GM23338 (cell line): ENCODE results near the gene BEST1.

Source experiments
- EZH2 ChIP-seq: fragments of 200-600 bp; sonication (generic); IDR thresholded peaks from one replicate; pipeline ENCODE4 v1.8.0; 2017; ENCODE audit warnings: antibody characterized with exemption, mild to moderate bottlenecking, low read depth; ENCODE audit not compliant: unreplicated experiment
- JUNB ChIP-seq: IDR thresholded peaks from one replicate; pipeline ENCODE4 v1.6.1; 2016; ENCODE audit warnings: antibody characterized with exemption; ENCODE audit not compliant: unreplicated experiment
- NANOG ChIP-seq: IDR thresholded peaks from 2 replicates; pipeline ENCODE4 v1.6.1; 2016; ENCODE audit warnings: antibody characterized with exemption, borderline replicate concordance
- TF ChIP-seq, protein P1 (sequence below): IDR thresholded peaks from one replicate; pipeline ENCODE4 v1.6.1; 2018; ENCODE audit warnings: antibody characterized with exemption; ENCODE audit not compliant: unreplicated experiment
- TF ChIP-seq, protein P2 (sequence below), 2 experiments: fragments of 200-600 bp in 1 of 2; sonication (generic) in 1 of 2; conservative IDR thresholded peaks; 2 replicates each; pipeline versions ENCODE4 v1.5.1 to v1.6.1; 2016 to 2017; ENCODE audit warnings: antibody characterized with exemption in 2 of 2, low read depth in 2 of 2, mild to moderate bottlenecking in 2 of 2, moderate library complexity in 1 of 2
- TF ChIP-seq, protein P3 (sequence below): fragments of 250-450 bp; sonication (Bioruptor Pico); IDR thresholded peaks from 2 replicates; pipeline ENCODE4 v1.5.0; 2020; ENCODE audit warnings: mild to moderate bottlenecking, moderate library complexity

DNA sequence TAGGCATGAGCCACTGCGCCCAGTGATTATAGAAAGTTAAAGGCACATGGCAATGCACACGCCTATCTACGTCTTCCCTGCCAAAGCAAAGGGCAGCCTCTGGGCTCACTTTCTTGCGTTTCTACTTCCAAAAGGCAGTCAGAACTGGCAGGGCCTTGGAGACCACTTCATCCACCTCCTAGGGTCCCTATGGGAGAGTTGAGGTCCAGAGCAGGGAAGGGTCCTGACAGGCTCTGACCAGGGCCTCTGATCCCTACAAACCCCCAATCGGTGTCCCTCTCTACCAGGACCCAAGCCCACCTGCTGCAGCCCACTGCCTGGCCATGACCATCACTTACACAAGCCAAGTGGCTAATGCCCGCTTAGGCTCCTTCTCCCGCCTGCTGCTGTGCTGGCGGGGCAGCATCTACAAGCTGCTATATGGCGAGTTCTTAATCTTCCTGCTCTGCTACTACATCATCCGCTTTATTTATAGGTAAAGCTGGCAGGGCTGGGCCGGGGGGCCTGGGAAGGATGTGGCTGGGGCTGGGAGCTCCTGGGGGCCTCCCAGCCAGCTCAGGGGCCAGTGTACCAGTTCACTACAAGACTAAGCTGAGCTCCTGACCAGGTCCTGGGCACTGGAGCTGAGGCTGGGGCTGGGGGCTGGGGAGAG lies 1.5 kb downstream of the BEST1 start:
- TF ChIP-seq EZH2: no peak
- TF ChIP-seq, protein P1, sequence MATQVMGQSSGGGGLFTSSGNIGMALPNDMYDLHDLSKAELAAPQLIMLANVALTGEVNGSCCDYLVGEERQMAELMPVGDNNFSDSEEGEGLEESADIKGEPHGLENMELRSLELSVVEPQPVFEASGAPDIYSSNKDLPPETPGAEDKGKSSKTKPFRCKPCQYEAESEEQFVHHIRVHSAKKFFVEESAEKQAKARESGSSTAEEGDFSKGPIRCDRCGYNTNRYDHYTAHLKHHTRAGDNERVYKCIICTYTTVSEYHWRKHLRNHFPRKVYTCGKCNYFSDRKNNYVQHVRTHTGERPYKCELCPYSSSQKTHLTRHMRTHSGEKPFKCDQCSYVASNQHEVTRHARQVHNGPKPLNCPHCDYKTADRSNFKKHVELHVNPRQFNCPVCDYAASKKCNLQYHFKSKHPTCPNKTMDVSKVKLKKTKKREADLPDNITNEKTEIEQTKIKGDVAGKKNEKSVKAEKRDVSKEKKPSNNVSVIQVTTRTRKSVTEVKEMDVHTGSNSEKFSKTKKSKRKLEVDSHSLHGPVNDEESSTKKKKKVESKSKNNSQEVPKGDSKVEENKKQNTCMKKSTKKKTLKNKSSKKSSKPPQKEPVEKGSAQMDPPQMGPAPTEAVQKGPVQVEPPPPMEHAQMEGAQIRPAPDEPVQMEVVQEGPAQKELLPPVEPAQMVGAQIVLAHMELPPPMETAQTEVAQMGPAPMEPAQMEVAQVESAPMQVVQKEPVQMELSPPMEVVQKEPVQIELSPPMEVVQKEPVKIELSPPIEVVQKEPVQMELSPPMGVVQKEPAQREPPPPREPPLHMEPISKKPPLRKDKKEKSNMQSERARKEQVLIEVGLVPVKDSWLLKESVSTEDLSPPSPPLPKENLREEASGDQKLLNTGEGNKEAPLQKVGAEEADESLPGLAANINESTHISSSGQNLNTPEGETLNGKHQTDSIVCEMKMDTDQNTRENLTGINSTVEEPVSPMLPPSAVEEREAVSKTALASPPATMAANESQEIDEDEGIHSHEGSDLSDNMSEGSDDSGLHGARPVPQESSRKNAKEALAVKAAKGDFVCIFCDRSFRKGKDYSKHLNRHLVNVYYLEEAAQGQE: no peak
- TF ChIP-seq, protein P2, sequence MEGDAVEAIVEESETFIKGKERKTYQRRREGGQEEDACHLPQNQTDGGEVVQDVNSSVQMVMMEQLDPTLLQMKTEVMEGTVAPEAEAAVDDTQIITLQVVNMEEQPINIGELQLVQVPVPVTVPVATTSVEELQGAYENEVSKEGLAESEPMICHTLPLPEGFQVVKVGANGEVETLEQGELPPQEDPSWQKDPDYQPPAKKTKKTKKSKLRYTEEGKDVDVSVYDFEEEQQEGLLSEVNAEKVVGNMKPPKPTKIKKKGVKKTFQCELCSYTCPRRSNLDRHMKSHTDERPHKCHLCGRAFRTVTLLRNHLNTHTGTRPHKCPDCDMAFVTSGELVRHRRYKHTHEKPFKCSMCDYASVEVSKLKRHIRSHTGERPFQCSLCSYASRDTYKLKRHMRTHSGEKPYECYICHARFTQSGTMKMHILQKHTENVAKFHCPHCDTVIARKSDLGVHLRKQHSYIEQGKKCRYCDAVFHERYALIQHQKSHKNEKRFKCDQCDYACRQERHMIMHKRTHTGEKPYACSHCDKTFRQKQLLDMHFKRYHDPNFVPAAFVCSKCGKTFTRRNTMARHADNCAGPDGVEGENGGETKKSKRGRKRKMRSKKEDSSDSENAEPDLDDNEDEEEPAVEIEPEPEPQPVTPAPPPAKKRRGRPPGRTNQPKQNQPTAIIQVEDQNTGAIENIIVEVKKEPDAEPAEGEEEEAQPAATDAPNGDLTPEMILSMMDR (conservative IDR thresholded peaks at IDR 0.05; ENCODE audit: low read depth in 2 of 2): no peak
- no peak for TF ChIP-seq JUNB
- TF ChIP-seq, protein P3, sequence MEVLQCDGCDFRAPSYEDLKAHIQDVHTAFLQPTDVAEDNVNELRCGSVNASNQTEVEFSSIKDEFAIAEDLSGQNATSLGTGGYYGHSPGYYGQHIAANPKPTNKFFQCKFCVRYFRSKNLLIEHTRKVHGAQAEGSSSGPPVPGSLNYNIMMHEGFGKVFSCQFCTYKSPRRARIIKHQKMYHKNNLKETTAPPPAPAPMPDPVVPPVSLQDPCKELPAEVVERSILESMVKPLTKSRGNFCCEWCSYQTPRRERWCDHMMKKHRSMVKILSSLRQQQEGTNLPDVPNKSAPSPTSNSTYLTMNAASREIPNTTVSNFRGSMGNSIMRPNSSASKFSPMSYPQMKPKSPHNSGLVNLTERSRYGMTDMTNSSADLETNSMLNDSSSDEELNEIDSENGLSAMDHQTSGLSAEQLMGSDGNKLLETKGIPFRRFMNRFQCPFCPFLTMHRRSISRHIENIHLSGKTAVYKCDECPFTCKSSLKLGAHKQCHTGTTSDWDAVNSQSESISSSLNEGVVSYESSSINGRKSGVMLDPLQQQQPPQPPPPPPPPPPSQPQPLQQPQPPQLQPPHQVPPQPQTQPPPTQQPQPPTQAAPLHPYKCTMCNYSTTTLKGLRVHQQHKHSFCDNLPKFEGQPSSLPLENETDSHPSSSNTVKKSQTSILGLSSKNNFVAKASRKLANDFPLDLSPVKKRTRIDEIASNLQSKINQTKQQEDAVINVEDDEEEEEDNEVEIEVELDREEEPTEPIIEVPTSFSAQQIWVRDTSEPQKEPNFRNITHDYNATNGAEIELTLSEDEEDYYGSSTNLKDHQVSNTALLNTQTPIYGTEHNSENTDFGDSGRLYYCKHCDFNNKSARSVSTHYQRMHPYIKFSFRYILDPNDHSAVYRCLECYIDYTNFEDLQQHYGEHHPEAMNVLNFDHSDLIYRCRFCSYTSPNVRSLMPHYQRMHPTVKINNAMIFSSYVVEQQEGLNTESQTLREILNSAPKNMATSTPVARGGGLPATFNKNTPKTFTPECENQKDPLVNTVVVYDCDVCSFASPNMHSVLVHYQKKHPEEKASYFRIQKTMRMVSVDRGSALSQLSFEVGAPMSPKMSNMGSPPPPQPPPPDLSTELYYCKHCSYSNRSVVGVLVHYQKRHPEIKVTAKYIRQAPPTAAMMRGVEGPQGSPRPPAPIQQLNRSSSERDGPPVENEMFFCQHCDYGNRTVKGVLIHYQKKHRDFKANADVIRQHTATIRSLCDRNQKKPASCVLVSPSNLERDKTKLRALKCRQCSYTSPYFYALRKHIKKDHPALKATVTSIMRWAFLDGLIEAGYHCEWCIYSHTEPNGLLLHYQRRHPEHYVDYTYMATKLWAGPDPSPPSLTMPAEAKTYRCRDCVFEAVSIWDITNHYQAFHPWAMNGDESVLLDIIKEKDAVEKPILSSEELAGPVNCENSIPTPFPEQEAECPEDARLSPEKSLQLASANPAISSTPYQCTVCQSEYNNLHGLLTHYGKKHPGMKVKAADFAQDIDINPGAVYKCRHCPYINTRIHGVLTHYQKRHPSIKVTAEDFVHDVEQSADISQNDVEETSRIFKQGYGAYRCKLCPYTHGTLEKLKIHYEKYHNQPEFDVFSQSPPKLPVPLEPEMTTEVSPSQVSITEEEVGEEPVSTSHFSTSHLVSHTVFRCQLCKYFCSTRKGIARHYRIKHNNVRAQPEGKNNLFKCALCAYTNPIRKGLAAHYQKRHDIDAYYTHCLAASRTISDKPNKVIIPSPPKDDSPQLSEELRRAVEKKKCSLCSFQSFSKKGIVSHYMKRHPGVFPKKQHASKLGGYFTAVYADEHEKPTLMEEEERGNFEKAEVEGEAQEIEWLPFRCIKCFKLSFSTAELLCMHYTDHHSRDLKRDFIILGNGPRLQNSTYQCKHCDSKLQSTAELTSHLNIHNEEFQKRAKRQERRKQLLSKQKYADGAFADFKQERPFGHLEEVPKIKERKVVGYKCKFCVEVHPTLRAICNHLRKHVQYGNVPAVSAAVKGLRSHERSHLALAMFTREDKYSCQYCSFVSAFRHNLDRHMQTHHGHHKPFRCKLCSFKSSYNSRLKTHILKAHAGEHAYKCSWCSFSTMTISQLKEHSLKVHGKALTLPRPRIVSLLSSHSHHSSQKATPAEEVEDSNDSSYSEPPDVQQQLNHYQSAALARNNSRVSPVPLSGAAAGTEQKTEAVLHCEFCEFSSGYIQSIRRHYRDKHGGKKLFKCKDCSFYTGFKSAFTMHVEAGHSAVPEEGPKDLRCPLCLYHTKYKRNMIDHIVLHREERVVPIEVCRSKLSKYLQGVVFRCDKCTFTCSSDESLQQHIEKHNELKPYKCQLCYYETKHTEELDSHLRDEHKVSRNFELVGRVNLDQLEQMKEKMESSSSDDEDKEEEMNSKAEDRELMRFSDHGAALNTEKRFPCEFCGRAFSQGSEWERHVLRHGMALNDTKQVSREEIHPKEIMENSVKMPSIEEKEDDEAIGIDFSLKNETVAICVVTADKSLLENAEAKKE (CRISPR knock-in tag): no peak
- no peak for TF ChIP-seq NANOG
